Pons (tissue), 1 donor: Measurements from ENCODE around the gene TAS1R1.

Experiments
- DNase-seq: peaks from one replicate; pipeline ENCODE4 v3.0.0-alpha.2; 2016; ENCODE audit warnings: low spot score

Gene TAS1R1

DNA sequence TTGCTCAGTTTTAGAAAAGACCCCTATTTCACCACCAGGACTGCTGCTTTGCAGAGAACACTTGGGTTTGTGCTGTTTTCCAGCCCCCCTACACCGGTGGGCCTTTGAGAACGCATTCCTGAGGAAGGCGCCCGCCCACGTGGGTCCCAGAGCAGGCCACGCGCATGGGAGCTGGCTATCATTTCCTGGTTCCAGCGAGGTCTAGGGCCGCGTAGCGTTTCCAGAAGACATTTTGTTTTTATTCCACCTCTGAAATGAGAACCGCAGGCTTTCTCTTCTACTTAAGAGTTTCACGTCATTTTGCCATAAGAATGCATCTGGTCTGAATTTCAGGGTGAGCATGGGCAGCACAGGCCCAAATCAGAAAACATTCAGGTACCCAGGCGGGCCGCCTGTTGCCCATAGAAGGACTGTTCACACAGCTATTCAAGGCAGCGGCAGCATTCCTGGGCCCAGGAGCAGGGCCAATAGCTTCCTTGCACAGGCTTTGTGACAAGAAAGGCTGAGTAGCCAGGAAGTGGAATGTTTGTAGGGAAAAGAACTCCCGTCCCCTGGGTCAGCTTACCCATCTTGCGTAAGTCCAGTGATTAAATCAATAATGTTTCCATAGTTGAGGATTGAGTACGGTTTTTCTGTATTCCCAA, 48.9 kb downstream of the TAS1R1 start:
- DNase-seq = peak; percentile 57

DNA sequence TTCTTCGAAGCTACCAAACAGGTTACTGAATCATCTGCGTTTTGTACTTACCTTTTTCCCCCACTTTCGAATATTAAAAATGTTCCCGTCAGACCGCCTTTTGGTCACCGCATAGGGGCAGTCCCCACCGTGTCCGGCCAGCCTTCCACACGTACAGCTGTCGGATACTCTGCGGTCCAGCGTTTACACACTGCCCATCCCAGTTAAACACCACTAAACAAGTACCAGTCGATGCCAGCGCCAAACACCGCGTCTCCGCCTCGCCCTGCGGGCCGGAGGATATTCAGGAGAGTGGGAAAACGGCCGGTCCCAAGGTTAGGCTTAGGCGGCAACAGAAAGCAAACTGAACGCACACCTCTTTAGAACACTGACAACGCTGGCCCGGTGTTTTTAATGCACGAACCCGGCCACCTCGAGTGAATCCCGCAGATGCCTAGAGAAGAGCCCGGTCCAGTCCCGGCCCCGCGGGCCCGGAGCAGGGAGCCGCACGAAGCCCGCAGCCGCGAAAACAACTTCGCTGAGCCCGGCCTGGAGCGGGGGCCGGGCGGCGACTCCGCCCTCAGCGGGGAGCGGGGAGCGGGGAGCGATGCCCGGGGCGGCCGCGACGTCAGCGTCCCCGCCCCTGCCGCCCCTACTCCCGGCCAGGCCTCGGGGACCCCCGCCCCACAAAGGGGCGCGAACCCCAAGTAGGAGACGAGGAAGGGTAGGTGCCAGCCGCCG, 57.7 kb downstream of the TAS1R1 start:
- peak; percentile 44 for DNase-seq

GRCh38 chr1:6613361-6614018, 58.4 kb downstream of the TAS1R1 start, which contains the start of gene PHF13:
PHF13 (plus strand) TSS chr1:6613731; CDS start chr1:6614067, 336 bp downstream.
- peak; percentile 98 for DNase-seq

DNA sequence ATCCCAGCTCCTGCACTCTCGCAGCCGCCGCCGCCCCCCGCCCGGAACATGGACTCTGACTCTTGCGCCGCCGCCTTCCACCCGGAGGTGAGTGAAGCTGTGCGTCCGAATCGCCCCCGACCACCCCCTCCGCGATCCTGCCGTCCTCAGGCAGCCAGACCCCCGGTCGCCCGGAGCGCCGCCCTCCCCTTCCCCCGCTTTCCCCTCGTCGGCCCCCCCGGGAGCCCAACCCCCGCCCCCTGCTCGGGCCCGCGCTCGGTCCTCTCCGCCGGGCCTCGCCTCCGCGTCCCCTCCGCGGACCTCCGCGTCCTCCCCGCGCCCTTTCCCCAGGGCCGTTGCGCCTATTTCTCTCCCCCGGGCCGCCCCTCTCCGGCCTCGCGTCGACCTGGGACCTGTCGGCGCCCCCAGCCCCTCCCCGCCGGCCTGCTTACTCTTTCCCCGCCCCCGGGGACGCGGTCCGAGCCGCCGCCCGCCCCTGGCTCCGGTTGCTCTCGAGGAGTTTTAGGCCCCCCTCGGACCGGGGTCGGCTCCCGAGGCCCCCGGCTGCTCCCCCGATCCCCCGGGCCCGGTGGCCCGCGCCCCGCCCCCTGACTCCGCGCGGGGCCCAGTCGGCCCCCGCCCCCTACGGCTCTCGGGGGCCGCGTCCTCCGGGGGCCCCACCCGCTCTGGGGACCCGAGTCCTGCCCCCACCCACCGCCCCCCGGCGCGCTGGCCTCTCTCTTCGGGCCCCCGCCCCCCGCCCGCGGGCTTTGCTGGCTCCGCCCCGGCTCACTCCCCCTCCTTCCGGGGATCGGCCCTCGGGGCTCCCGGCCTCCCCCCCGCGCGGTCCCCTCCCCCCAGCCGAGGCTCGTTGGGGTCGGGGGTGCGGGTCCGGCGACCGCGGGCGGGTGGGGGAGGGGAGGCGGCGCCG, 59.2 kb downstream of the TAS1R1 start:
- no peak for DNase-seq

GRCh38 chr1:6614929-6615785, 60.0 kb downstream of the TAS1R1 start:
- DNase-seq = no peak

- DNase-seq = no peak
Measured at GRCh38 chr1:6619045-6619444, 63.9 kb downstream of the TAS1R1 start.

GRCh38 chr1:6621429-6622391, 66.6 kb downstream of the TAS1R1 start:
- no peak for DNase-seq

GRCh38 chr1:6622396-6623152, 67.5 kb downstream of the TAS1R1 start:
- DNase-seq = no peak

- DNase-seq = no peak
Measured at GRCh38 chr1:6623269-6623965, 68.3 kb downstream of the TAS1R1 start.

- peak; percentile 68 for DNase-seq
Measured at GRCh38 chr1:6624710-6625583, 69.8 kb downstream of the TAS1R1 start, which contains the start of gene THAP3. THAP3 (plus strand) TSS chr1:6624868; CDS start chr1:6625219, 351 bp downstream.

GRCh38 chr1:6625584-6626149, 70.6 kb downstream of the TAS1R1 start:
- no peak for DNase-seq

GRCh38 chr1:6627031-6627430, 71.9 kb downstream of the TAS1R1 start:
- no peak for DNase-seq

DNA sequence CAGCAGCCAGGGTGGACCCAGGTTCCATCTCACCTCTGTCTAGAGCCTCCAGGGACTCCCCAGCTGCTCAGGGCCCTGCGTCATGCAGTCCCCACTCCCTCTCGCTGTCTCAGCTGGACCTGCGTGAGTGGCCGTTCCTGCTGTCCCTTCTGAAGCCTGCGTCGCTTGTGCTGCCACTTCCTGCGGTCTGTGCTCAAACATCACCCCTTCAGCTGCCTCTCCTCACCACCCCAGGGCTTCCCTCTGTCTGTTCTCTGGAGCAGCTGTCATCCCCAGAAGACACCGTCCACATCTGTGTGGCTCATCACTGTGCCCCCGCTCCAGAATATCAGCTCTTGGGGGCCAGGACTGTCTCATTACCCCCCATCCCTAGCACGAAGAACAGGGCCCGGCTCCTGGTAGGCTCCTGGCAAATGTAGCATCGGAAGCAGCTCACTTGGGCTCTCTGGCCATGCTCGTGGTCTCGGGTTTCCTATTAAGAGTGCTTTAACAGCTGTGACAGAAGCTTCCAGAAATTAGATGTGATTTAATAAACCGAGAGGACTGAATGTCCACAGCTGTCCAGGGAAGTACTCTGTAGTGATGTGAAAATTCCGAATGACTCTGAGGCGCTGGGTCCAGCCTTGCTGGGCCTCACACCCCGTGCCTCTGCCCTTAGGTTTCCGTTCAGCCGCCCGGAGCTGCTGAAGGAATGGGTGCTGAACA, 72.9 kb downstream of the TAS1R1 start:
- no peak for DNase-seq

- no peak for DNase-seq
Measured at GRCh38 chr1:6628971-6629479, 73.9 kb downstream of the TAS1R1 start.
